DOHH2 (cell line): ENCODE results near the gene NAALADL2.

Source experiments
- H3F3A ChIP-seq: fragments of 200-600 bp; sonication (generic), shearing (Covaris generic); 2 replicates; pipeline ENCODE4 v1.6.0; 2016; ENCODE audit warnings: antibody characterized with exemption, mild to moderate bottlenecking; ENCODE audit not compliant: control insufficient read depth, insufficient read depth
- H3K27ac ChIP-seq: fragments of 200-600 bp; sonication (generic); 2 replicates; pipeline ENCODE4 v1.5.1; 2014; ENCODE audit warnings: low read depth, mild to moderate bottlenecking, low read length, moderate library complexity
- H3K27me3 ChIP-seq: fragments of 200-600 bp; sonication (generic); 2 replicates; pipeline ENCODE4 v1.6.1; 2014; ENCODE audit warnings: mild to moderate bottlenecking, low read length, mixed read lengths; ENCODE audit not compliant: control insufficient read depth
- H3K36me3 ChIP-seq: fragments of 200-600 bp; sonication (generic); 2 replicates; pipeline ENCODE4 v1.6.1; 2014; ENCODE audit warnings: mild to moderate bottlenecking, low read length, moderate library complexity, mixed read lengths; ENCODE audit not compliant: control insufficient read depth
- H3K4me1 ChIP-seq: fragments of 200-600 bp; sonication (generic); 2 replicates; pipeline ENCODE4 v1.6.1; 2014; ENCODE audit warnings: mild to moderate bottlenecking, low read length, mixed read lengths; ENCODE audit not compliant: control insufficient read depth
- H3K4me2 ChIP-seq: fragments of 200-600 bp; sonication (generic); 2 replicates; pipeline ENCODE4 v1.6.0; 2014; ENCODE audit warnings: mild to moderate bottlenecking, low read length, moderate library complexity
- H3K4me3 ChIP-seq: fragments of 200-600 bp; sonication (generic); 2 replicates; pipeline ENCODE4 v1.5.1; 2014; ENCODE audit warnings: mild to moderate bottlenecking, low read length, mixed read lengths
- H3K79me2 ChIP-seq: fragments of 200-600 bp; sonication (generic); 2 replicates; pipeline ENCODE4 v1.6.1; 2014; ENCODE audit warnings: mild to moderate bottlenecking, low read length, mixed read lengths; ENCODE audit not compliant: control insufficient read depth
- H3K9me2 ChIP-seq: fragments of 200-600 bp; sonication (generic); replicated peaks from 2 replicates; pipeline ENCODE4 v1.6.1; 2014; ENCODE audit warnings: mild to moderate bottlenecking, low read length, mixed read lengths; ENCODE audit not compliant: control insufficient read depth
- H3K9me3 ChIP-seq: fragments of 200-600 bp; sonication (generic); 2 replicates; pipeline ENCODE4 v1.6.1; 2014; ENCODE audit warnings: antibody characterized with exemption, low read length, mixed read lengths; ENCODE audit not compliant: control insufficient read depth, insufficient read depth
- H4K20me1 ChIP-seq: fragments of 200-600 bp; sonication (generic); 2 replicates; pipeline ENCODE4 v1.6.0; 2014; ENCODE audit warnings: low read depth, mild to moderate bottlenecking, antibody characterized with exemption, low read length, moderate library complexity; ENCODE audit not compliant: control insufficient read depth, insufficient read depth
- CTCF ChIP-seq: fragments of 200-600 bp; sonication (generic); IDR thresholded peaks from one replicate; pipeline ENCODE4 v1.5.1; 2014; ENCODE audit warnings: antibody characterized with exemption, mild to moderate bottlenecking, low read depth, low read length; ENCODE audit not compliant: poor library complexity, severe bottlenecking
- EZH2phosphoT487 ChIP-seq: fragments of 200-600 bp; sonication (generic); IDR thresholded peaks from 2 replicates; pipeline ENCODE4 v1.6.1; 2017; ENCODE audit warnings: borderline replicate concordance, mild to moderate bottlenecking, antibody characterized with exemption, low read length, moderate library complexity, mixed read lengths

The NAALADL2 gene

GRCh38 chr3:175015056-175015635 is 156.0 kb downstream of the NAALADL2 start:
- H3F3A ChIP-seq: no peaks in the 10 kb centered on the region
- H3K9me3 ChIP-seq: no peaks in the 10 kb centered on the region
- no peaks in the 10 kb centered on the region for H3K9me2 ChIP-seq
- H3K4me1 ChIP-seq: no peaks in the 10 kb centered on the region
- no peaks in the 10 kb centered on the region for H3K36me3 ChIP-seq
- H3K79me2 ChIP-seq: no peaks in the 10 kb centered on the region
- H4K20me1 ChIP-seq: no peaks in the 10 kb centered on the region
- H3K4me2 ChIP-seq: no peak overlapping the region
- H3K27ac ChIP-seq: no peak overlapping the region
- TF ChIP-seq EZH2phosphoT487 (no peak), CTCF (no peak)
- H3K27me3 ChIP-seq: no peaks in the 10 kb centered on the region
- no peak overlapping the region for H3K4me3 ChIP-seq

- TF ChIP-seq EZH2phosphoT487 (no peak), CTCF (no peak)
- H3K27me3 ChIP-seq: no peaks in the 10 kb centered on the region
- H3K9me2 ChIP-seq: no peaks in the 10 kb centered on the region
- H3F3A ChIP-seq: no peaks in the 10 kb centered on the region
- no peak overlapping the region for H3K4me2 ChIP-seq
- no peaks in the 10 kb centered on the region for H3K9me3 ChIP-seq
- no peaks in the 10 kb centered on the region for H3K4me1 ChIP-seq
- no peaks in the 10 kb centered on the region for H3K36me3 ChIP-seq
- no peak overlapping the region for H3K4me3 ChIP-seq
- no peaks in the 10 kb centered on the region for H4K20me1 ChIP-seq
- no peaks in the 10 kb centered on the region for H3K79me2 ChIP-seq
- H3K27ac ChIP-seq: no peak overlapping the region
These were observed 160.0 kb downstream of the NAALADL2 start for GRCh38 chr3:175018946-175019727.

GRCh38 chr3:175020101-175020500 is 161.0 kb downstream of the NAALADL2 start:
- no peaks in the 10 kb centered on the region for H4K20me1 ChIP-seq
- no peaks in the 10 kb centered on the region for H3F3A ChIP-seq
- no peaks in the 10 kb centered on the region for H3K9me2 ChIP-seq
- no peaks in the 10 kb centered on the region for H3K4me1 ChIP-seq
- H3K36me3 ChIP-seq: no peaks in the 10 kb centered on the region
- no peak for TF ChIP-seq CTCF
- no peak overlapping the region for H3K4me2 ChIP-seq
- H3K27ac ChIP-seq: no peak overlapping the region
- H3K4me3 ChIP-seq: no peak overlapping the region
- H3K79me2 ChIP-seq: no peaks in the 10 kb centered on the region
- H3K27me3 ChIP-seq: no peaks in the 10 kb centered on the region
- no peaks in the 10 kb centered on the region for H3K9me3 ChIP-seq
